GM13976 (cell line): ENCODE measurements around the gene CYP46A1.
"Not testable (repeated sequence)": the region's sequence is repeated elsewhere in the genome, so short reads cannot be mapped to it uniquely, and the experiment has no call there.

ENCODE experiments used
- DNase-seq: peaks from one replicate; pipeline ENCODE4 v3.0.0; 2012; ENCODE audit warnings: low spot score
- CTCF ChIP-seq: IDR thresholded peaks from 2 replicates; pipeline ENCODE4 v1.5.1; 2012; ENCODE audit warnings: borderline replicate concordance, mild to moderate bottlenecking; ENCODE audit not compliant: insufficient read depth; ENCODE audit errors: extremely low read depth, missing control alignments, control extremely low read depth
- in situ Hi-C: fragments of 300-500 bp; cut with MboI; formaldehyde crosslinking; loops from one replicate; pipeline ENCODE4 v1.12.0; 2022; ENCODE audit warnings: low sequenced_read_pairs, mixed read lengths, inconsistent platforms; ENCODE audit not compliant: unreplicated experiment

The CYP46A1 gene

DNA sequence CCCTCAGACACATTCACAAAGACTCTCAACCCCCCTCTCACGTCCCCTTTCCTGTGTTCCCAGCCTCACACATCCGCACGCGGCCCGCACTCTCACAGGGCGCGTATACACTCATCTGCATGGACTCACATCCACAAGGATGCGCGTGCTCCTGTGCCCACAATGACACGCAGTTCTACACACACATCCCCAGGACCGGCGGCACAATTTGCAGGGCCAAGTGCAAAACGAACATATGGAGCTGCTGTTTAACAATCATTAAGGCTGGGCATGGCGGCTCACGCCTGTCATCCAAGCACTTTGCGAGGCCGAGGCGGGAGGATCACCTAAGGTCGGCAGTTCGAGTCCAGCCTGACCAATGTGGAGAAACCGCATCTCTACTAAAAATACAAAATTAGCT is 72.7 kb downstream of the CYP46A1 start:
- no peak for DNase-seq
- in situ Hi-C loops = no loop called here
- TF ChIP-seq CTCF = no peak

DNA sequence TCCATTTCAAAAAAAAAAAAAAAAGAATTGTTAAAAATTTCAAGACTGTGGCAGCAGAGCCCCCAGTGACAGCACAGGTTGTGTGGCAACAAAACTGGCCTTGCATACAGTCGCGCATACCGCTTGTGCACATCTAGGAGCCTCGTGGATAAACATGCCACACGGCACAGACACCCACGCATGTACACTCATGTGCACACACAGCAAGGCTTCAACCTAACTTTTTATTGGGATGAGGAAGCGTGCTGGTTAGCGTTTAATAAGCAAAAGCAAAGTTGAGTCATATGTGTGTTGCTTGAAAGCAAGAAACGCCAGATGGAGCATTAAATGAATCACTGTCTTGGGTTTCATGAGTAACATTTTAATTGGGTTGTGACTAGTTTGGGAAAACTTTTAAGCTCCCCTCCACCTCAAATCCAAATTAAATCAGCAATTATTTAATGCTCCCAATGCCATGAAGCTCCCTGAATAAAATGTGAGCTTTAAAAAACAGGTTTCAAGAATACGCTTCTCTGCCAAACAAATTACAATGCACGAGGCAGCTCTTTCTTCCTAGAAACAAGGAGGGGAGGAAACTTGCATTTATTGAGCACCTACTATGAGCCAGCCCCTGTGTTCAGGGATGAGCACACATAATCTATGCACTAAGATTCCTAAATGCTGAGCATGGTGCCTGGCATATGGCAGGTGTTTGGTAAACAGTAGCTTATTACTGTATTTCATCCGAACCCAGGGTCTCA is 73.4 kb downstream of the CYP46A1 start:
- TF ChIP-seq CTCF = no peak

DNA sequence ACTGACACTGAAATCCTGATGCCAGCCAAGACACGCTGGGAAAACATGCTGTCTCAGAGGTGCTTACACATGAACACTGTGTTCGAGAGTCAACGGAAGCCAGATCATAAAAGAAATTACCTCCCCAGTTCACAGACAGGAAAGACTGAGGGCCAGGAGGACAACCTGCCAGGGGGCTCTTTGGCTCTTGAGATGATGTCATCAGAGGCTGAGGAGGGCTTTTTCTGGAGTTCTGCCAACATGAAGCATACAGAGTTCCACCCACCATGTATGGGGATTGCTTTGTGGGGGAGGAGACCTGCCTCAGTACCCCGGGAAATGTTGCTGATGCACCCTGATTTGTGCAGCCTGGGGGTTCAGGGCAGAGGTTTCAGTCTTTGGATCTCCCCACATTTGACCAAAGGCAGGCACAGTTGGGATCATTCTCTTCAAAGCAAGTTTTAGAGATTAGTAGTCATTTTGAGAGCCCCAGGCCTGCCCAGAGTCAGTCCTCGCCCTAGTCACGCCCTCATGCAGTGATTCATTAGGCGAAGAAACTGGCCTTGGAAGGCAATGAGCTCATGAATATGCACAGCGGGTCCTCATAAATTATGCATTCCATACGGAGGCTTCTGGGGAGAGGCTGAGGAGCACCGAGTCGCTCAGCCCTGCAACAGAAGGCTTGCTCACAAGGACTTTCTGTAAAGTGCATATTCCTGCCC is 74.2 kb downstream of the CYP46A1 start:
- in situ Hi-C loops = no loop called here
- DNase-seq = no peak
- TF ChIP-seq CTCF = no peak

More for the DNA sequence above, 73.4 kb downstream of the CYP46A1 start:
- in situ Hi-C loops = no loop called here
- no peak for DNase-seq

GRCh38 chr14:99758872-99759545 is 74.9 kb downstream of the CYP46A1 start:
- no peak for TF ChIP-seq CTCF
- DNase-seq = no peak
- in situ Hi-C loops = no loop called here

GRCh38 chr14:99759546-99759925 is 75.4 kb downstream of the CYP46A1 start:
- no peak for TF ChIP-seq CTCF
- no peak for DNase-seq
- in situ Hi-C loops = no loop called here

DNA sequence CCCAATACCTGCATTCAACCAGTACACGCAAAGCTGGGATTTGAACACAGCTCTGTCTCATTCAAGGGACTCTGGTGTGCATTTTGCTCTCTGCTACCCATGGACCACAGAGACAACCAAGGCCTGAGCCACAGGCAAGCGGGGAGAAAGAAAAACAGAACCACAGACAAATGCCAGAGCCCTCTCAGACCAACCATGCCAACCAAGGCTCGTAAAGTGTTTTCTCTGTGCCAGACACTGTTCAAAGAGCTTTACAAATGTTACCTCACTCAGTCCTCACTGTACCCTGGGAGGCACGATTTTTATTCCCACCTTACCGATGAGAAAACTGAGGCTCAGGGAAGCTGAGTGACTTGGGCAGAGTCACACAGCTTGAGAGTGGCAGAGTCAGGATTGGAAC is 76.7 kb downstream of the CYP46A1 start:
- in situ Hi-C loops = no loop called here
- TF ChIP-seq CTCF = no peak
- no peak for DNase-seq

DNA sequence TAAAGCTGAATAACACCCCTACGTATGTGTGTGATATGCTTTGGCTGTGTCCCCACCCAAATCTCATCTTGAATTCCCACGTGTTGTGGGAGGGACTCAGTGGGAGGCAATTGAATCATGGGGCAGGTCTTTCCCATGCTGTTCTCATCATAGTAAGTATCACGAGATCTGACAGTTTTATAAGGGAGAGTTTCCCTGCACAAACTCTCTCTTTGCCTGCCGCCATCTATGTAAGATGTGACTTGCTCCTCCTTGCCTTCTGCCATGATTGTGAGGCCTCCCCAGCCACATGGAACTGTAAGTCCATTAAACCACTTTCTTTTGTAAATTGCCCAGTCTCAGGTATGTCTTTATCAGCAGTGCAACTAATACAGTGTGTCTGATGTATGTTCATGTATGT is 78.8 kb downstream of the CYP46A1 start:
- in situ Hi-C loops, DNase-seq: not testable (repeated sequence)
